Calu3 (cell line): Measurements from ENCODE around the gene ATF7IP2. TPM values are rescaled to one million over a fixed set of nuclear protein-coding genes. Genes with fewer than 3 reads are reported as not detected.

Experiments
- BruUV-seq: library from RNA; stranded (reverse); fragments of 400-500 nt; replicated peaks from 2 replicates; lab custom pipeline; 2021; lab: Mats Ljungman, UMichigan
- CTCF ChIA-PET: fragments of 300-600 bp; sonication (Branson Sonifier 250); formaldehyde crosslinking; loops from one replicate; lab custom pipeline; 2022; ENCODE audit warnings: antibody characterized with exemption; lab: Charles Lee
- DNase-seq: peaks from one replicate; pipeline ENCODE4 v3.0.0; 2022
- H3K27ac Mint-ChIP-seq: one replicate; pipeline ENCODE4 v1.8.0; 2022; ENCODE audit warnings: mixed read lengths; ENCODE audit not compliant: unreplicated experiment
- H3K27me3 Mint-ChIP-seq: one replicate; pipeline ENCODE4 v1.8.0; 2022; ENCODE audit warnings: mixed read lengths; ENCODE audit not compliant: unreplicated experiment
- H3K36me3 Mint-ChIP-seq: one replicate; pipeline ENCODE4 v1.8.0; 2022; ENCODE audit warnings: mild to moderate bottlenecking, moderate library complexity, mixed read lengths; ENCODE audit not compliant: insufficient read depth, unreplicated experiment
- H3K4me1 Mint-ChIP-seq: one replicate; pipeline ENCODE4 v1.8.0; 2022; ENCODE audit warnings: mild to moderate bottlenecking, low read depth, mixed read lengths; ENCODE audit not compliant: unreplicated experiment
- H3K4me3 Mint-ChIP-seq: one replicate; pipeline ENCODE4 v1.8.0; 2022; ENCODE audit warnings: mild to moderate bottlenecking, low read depth, moderate library complexity, mixed read lengths; ENCODE audit not compliant: unreplicated experiment
- H3K9me3 Mint-ChIP-seq: one replicate; pipeline ENCODE4 v1.8.0; 2022; ENCODE audit warnings: low read depth, mixed read lengths; ENCODE audit not compliant: unreplicated experiment
- CTCF ChIP-seq: fragments of 200-600 bp; IDR thresholded peaks from one replicate; pipeline ENCODE4 v1.8.0; 2022; ENCODE audit warnings: antibody characterized with exemption; ENCODE audit not compliant: unreplicated experiment
- intact Hi-C: fragments of 100-400 bp; cut with micrococcal nuclease; formaldehyde crosslinking; loops from one replicate; pipeline ENCODE4 v1.10.0; 2022; ENCODE audit not compliant: unreplicated experiment
- total RNA-seq: library from RNA; stranded (reverse); gene quantifications from 2 replicates; pipeline ENCODE4 v1.2.3, GENCODE V29; 2022

The ATF7IP2 gene
- total RNA-seq, 1 experiment from 2014 or later: 29.7 TPM

GRCh38 chr16:10520869-10521578 is 135.2 kb downstream of the ATF7IP2 start:
- Mint-ChIP-seq H3K36me3 (peaks cover 16% of the 10 kb centered on the region), H3K9me3 (no peaks in the 10 kb centered on the region), H3K4me1 (peaks cover 12% of the 10 kb centered on the region), H3K4me3 (no peak overlapping the region), H3K27me3 (no peaks in the 10 kb centered on the region), H3K27ac (peak overlapping the region; percentile 58)
- no peak for DNase-seq
- no TSS peak for BruUV-seq
- CTCF ChIA-PET: interaction anchor here (0.6 to 2.2 kb wide), 4 partner anchors 206 to 250 kb away, joined by 3 to 10 read pairs (median 7); no protein-coding TSS in a partner anchor
- intact Hi-C loops: loop anchor here (5.0 to 10.0 kb wide), 3 partner anchors 54 to 396 kb away; no protein-coding TSS in a partner anchor
- TF ChIP-seq CTCF: no peak

DNA sequence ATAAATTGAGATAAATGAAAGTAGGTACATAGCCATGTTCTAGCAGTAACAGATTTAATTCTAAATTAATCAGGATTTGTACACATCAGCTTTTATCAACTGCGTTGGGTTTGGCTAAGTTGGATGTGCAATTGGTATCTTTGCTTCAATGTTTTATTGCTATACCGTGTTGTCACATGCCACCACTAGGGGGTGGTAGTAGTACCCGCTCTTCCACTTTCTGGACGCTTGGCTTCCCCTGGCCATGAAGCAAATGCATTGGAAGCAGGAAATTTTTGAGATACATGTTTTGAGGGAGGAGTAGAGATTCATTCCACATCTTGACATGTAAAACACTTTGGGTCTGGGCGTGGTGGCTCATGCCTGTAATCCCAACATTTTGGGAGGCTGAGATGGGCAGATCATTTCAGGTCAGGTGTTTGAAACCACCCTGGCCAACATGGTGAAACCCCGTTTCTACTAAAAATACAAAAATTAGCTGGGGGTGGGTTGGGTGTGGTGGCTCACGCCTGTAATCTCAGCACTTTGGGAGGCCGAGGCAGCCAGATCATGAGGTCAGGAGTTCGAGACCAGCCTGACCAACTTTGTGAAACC is 135.9 kb downstream of the ATF7IP2 start:
- no TSS peak for BruUV-seq

GRCh38 chr16:10522966-10523365 is 137.1 kb downstream of the ATF7IP2 start:
- H3K27ac Mint-ChIP-seq: no peak overlapping the region
- peaks cover 16% of the 10 kb centered on the region for H3K36me3 Mint-ChIP-seq
- no peaks in the 10 kb centered on the region for H3K27me3 Mint-ChIP-seq
- no TSS peak for BruUV-seq
- no peak overlapping the region for H3K4me3 Mint-ChIP-seq
- CTCF ChIA-PET: interaction anchor here (0.6 to 1.4 kb wide), 4 partner anchors 17 to 215 kb away, joined by 3 to 5 read pairs (median 4); no protein-coding TSS in a partner anchor
- no peak for DNase-seq
- H3K9me3 Mint-ChIP-seq: no peaks in the 10 kb centered on the region
- no peak for TF ChIP-seq CTCF
- peaks cover 12% of the 10 kb centered on the region for H3K4me1 Mint-ChIP-seq
- intact Hi-C loops: loop anchor here (5.0 to 10.0 kb wide), 3 partner anchors 52 to 394 kb away; no protein-coding TSS in a partner anchor

More for the DNA sequence above, 135.9 kb downstream of the ATF7IP2 start:
- no peaks in the 10 kb centered on the region for H3K9me3 Mint-ChIP-seq
- intact Hi-C loops: loop anchor here (5.0 to 10.0 kb wide), 3 partner anchors 53 to 396 kb away; no protein-coding TSS in a partner anchor
- H3K27ac Mint-ChIP-seq: no peak overlapping the region
- peaks cover 12% of the 10 kb centered on the region for H3K4me1 Mint-ChIP-seq
- peaks cover 16% of the 10 kb centered on the region for H3K36me3 Mint-ChIP-seq
- CTCF ChIA-PET: interaction anchor here (0.7 to 2.2 kb wide), 2 partner anchors 215 to 1007 kb away, joined by 3 to 10 read pairs; no protein-coding TSS in a partner anchor
- H3K4me3 Mint-ChIP-seq: no peak overlapping the region
- no peaks in the 10 kb centered on the region for H3K27me3 Mint-ChIP-seq
- TF ChIP-seq CTCF: peak; percentile 80
- peak; percentile 78 for DNase-seq

DNA sequence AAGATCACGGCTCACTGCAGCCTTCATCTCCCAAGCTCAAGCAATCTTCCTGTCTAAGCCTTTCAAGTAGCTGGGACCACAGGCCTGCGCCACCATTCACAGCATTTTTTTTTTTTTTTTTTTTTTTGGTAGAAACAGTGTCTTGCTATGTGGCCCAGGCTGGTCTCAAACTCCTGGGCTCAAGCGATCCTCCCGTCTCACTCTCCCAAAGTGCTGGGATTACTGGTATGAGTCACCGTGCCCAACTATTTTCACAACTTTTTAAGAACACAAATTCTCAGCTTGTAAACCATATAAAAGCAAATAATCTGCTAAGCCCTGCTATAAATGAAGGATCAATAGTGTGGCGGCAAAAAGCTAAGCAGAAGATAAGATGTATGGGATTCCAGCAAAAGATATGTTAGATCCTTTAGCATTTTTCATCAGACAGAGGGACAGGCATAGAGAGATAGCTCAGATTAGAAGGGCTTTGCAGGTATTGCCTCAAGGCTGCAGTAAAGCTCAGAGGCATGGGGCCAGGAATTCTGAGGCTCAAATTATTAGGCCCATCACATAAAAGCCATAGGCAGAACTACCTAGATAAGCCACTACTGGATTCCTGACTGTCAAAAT is 139.5 kb downstream of the ATF7IP2 start:
- Mint-ChIP-seq H3K9me3 (no peaks in the 10 kb centered on the region), H3K36me3 (peaks cover 10% of the 10 kb centered on the region), H3K27ac (no peak overlapping the region), H3K4me1 (peaks cover 5% of the 10 kb centered on the region), H3K27me3 (no peaks in the 10 kb centered on the region), H3K4me3 (no peak overlapping the region)
- CTCF ChIA-PET: interaction anchor here (0.6 kb wide), 1 partner anchor 8 kb away, joined by 3 read pairs; no protein-coding TSS in a partner anchor
- no peak for TF ChIP-seq CTCF
- intact Hi-C loops: loop anchor here (10.0 kb wide), 1 partner anchor 49 kb away; no protein-coding TSS in a partner anchor
- no peak for DNase-seq
- BruUV-seq: no TSS peak
